ENCODE measurements around the gene TSPAN9. TPM values are rescaled to one million over a fixed set of nuclear protein-coding genes. Genes with fewer than 3 reads are reported as not detected.

Gene TSPAN9
- polyA plus RNA-seq, 2 of the 4 experiments (the other 2 are of a cell fraction): 12.4 to 16.1 TPM

DNA sequence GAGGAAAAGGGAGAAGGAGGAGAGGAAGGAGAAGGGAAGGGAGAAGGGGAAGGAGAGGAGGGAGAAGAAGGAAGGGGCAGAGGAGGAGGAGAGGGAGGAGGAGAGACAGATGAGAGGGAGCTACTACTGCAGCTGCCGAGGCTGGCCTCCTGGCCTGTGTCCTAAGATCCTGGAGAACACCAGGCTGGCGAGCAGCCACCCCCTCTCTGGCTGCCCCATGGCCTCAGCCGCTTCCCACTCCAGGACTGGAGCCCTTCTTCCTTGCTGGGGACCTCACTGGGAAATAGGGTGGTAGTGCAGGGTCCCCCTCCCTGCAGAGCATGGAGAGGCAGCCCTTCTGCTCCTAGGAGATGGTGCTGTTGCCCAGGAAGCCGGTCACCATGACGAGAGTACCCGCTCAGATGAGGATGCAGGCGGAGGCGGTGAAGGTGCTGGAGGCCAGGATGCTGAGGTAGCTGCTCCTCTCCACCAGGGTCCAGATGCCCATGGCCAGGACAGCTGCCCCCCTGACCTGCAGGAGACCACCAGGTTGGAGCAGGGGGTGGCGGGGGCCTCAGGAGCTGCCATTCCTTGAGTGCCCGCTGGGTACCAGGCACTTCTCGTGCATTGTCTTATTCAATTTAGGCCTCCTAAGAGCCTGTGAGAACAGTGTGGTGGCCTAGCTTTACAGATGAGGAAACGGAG lies 246.0 kb downstream of the TSPAN9 start:
- Histone ChIP-seq H3K4me2 (no peak overlapping the region), H3K27ac (no peak overlapping the region), H3K9me3 (no peaks in the 10 kb centered on the region), H3K4me3 (no peak overlapping the region), H3K4me1 (no peaks in the 10 kb centered on the region)
- CTCF ChIA-PET: interaction anchor here (1.6 to 3.6 kb wide), 2 partner anchors 9 to 23 kb away, joined by 4 to 12 read pairs; no protein-coding TSS in a partner anchor
- 51% methylated on average over 12 of the region's 12 CpGs for WGBS (ENCODE audit: missing lambda C conversion rate)
- TF ChIP-seq RAD21 (conservative IDR thresholded peaks at IDR 0.05 in 1 of 2, IDR thresholded peaks at IDR 0.05 in 1 of 2) (no peak), CBX8 (IDR thresholded peaks at IDR 0.05) (no peak), ZFP36 (IDR thresholded peaks at IDR 0.05; ENCODE audit: borderline replicate concordance, partially characterized antibody) (no peak), HDAC2 (IDR thresholded peaks at IDR 0.05) (no peak), MAFK (IDR thresholded peaks at IDR 0.05; ENCODE audit: partially characterized antibody) (no peak), RFX5 (IDR thresholded peaks at IDR 0.05) (no peak), SREBF2 (IDR thresholded peaks at IDR 0.05) (no peak), NPAS2 (CRISPR knock-in tag; IDR thresholded peaks at IDR 0.05; ENCODE audit: borderline replicate concordance) (no peak), TFCP2L1 (CRISPR knock-in tag; IDR thresholded peaks at IDR 0.05) (no peak), ESRRA (IDR thresholded peaks at IDR 0.05; ENCODE audit: borderline replicate concordance, low read length) (no peak), RNF2 (IDR thresholded peaks at IDR 0.05; ENCODE audit: borderline replicate concordance, low read depth) (no peak), NFE2L2 (conservative IDR thresholded peaks at IDR 0.05; ENCODE audit: low read length) (no peak), POLR2A (IDR thresholded peaks at IDR 0.05; ENCODE audit: low read length) (no peak), CBX2 (IDR thresholded peaks at IDR 0.05; ENCODE audit: borderline replicate concordance, low read depth) (no peak)
- TF ChIP-seq, protein P1, sequence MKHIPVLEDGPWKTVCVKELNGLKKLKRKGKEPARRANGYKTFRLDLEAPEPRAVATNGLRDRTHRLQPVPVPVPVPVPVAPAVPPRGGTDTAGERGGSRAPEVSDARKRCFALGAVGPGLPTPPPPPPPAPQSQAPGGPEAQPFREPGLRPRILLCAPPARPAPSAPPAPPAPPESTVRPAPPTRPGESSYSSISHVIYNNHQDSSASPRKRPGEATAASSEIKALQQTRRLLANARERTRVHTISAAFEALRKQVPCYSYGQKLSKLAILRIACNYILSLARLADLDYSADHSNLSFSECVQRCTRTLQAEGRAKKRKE (CRISPR knock-in tag; IDR thresholded peaks at IDR 0.05; ENCODE audit: low read depth): no peak
- DNase-seq (ENCODE audit: low read depth in 1 of 2, low spot score in 1 of 2): no peak
- no peak for ATAC-seq
- FAIRE-seq: no peak
- POLR2A ChIA-PET: no interaction called here

DNA sequence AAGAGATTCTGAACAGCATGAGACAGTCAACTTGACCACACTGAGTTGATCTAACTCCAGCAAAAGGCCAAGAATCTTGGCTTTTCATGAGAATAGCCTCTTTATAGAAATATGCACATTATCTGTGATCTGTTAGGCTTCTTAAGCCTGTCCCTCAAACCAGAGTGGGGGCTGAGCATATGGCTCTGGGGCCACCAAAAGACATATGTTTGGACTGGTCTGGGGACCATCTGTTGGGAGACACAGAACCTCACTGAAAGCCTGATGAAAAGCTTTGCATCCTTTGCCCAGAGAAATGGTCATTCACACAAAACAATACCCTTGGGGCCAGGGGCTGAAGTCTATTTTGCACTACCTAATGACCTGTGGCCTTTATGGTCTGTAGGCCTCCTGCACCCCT lies 248.6 kb downstream of the TSPAN9 start:
- TF ChIP-seq MAX (IDR thresholded peaks at IDR 0.05) (no peak), RNF2 (IDR thresholded peaks at IDR 0.05; ENCODE audit: borderline replicate concordance, low read depth) (no peak), ESRRA (IDR thresholded peaks at IDR 0.05; ENCODE audit: borderline replicate concordance, low read length) (no peak), HMGXB4 (CRISPR knock-in tag; IDR thresholded peaks at IDR 0.05; ENCODE audit: borderline replicate concordance) (no peak)
- TF ChIP-seq, protein P2, sequence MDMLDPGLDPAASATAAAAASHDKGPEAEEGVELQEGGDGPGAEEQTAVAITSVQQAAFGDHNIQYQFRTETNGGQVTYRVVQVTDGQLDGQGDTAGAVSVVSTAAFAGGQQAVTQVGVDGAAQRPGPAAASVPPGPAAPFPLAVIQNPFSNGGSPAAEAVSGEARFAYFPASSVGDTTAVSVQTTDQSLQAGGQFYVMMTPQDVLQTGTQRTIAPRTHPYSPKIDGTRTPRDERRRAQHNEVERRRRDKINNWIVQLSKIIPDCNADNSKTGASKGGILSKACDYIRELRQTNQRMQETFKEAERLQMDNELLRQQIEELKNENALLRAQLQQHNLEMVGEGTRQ (IDR thresholded peaks at IDR 0.05): no peak
- DNase-seq (ENCODE audit: low read depth in 1 of 2, low spot score in 1 of 2) (no peak), ATAC-seq (no peak), FAIRE-seq (no peak)
- Histone ChIP-seq H3K9me3 (no peaks in the 10 kb centered on the region), H3K4me3 (no peak overlapping the region), H3K4me1 (no peaks in the 10 kb centered on the region), H3K4me2 (no peak overlapping the region), H3K27ac (no peak overlapping the region)
- POLR2A ChIA-PET: no interaction called here
- CTCF ChIA-PET: interaction anchor here (1.0 to 1.9 kb wide), 3 partner anchors 8 to 951 kb away, joined by 3 to 7 read pairs (median 3); no protein-coding TSS in a partner anchor

- no peak for TF ChIP-seq RCOR1 (IDR thresholded peaks at IDR 0.05; ENCODE audit: low read depth, low read length)
- TF ChIP-seq JUN (IDR thresholded peaks at IDR 0.05): no peak
- no peak for TF ChIP-seq CBX2 (IDR thresholded peaks at IDR 0.05; ENCODE audit: borderline replicate concordance, low read depth)
- Histone ChIP-seq H3K4me3 (no peak overlapping the region), H3K4me2 (no peak overlapping the region), H3K27ac (no peak overlapping the region), H3K4me1 (no peaks in the 10 kb centered on the region), H3K9me3 (no peaks in the 10 kb centered on the region)
- ATAC-seq (0 out of 6 replicates have a peak, but pooled peaks of 1 of the 2 experiments have one; percentile 22), DNase-seq (ENCODE audit: low read depth in 1 of 2, low spot score in 1 of 2) (no peak), FAIRE-seq (no peak)
- 49% methylated on average over 14 of the region's 15 CpGs for WGBS (ENCODE audit: missing lambda C conversion rate)
- POLR2A ChIA-PET: no interaction called here
- CTCF ChIA-PET: interaction anchor here (1.0 to 1.9 kb wide), 5 partner anchors 9 to 950 kb away, joined by 3 to 7 read pairs (median 4); no protein-coding TSS in a partner anchor
These were observed 249.1 kb downstream of the TSPAN9 start for GRCh38 chr12:3326156-3326849.
